ENCODE data around the gene LRTM2.

The LRTM2 gene

DNA sequence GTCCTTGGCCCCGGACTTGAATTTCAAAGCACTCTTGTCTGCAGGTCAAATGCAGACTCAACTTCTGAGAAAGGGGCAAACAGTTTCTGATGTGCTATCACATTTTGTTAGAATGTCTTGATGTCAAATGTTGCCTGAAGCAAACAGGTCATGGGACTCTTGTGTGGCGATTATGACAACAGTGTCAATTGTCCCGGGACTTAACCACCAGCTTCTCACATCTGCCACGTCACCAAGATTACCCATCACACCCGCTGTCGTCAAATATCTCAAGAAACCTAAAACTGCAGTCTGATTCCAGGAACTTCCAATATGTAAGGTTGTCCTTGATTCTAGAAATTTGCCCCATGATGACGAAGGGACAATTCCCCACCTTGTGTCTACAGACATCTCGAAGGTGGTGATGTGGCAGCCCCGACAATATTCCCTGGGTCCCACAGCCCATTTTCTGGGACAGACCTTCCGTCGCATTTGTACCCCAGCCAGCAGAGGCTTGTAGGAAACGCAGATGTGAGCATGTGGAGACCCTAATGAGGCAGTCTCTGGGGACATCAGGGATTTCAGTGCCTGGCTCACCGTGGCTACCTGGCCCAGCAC lies 21.3 kb downstream of the LRTM2 start:
- FAIRE-seq = no peak
- DNase-seq (ENCODE audit: insufficient read length) = no peak
- TF ChIP-seq TAF1 (IDR thresholded peaks at IDR 0.05; ENCODE audit: borderline replicate concordance, low read depth, low read length) (no peak), POLR2AphosphoS5 (IDR thresholded peaks at IDR 0.05; ENCODE audit: low read depth, low read length) (no peak), POLR2A (IDR thresholded peaks at IDR 0.05; ENCODE audit: low read depth, low read length) (no peak)

DNA sequence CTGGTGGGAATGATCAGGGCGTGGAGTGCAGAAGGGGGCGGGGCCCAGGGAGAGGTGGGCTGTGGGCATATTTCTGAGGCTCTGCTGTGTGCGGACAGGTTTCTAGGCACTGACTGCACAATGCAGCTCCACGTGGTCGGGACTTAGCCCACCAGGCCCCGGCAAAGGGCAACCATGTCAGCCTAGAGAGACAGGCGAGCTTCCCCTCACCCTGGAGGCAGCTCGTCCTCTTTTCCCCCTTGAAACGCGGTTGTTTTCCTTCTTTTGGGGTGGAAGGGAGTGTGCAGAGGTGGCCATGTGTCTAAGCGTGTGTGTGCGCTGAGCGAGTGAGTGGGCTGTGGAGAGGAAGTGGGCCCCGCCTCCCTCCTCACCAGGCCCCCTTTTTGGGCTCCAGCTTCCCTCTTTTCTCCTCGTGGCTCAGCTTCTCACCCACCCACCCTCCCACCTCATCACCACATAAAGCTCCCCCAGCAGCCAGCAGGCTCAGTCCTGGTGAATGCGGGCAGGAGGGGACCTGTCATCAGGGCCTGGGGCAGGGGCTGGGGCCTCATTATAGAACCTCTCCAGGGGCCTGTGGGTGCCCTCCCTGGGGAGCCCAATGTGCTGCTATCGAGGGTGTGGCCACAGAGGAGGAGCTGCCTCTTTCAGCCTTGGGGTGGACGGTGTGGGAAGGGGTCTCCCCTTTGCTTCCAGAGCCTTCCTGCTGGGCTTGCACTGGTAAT lies 22.0 kb downstream of the LRTM2 start:
- no peak for TF ChIP-seq TAF1 (IDR thresholded peaks at IDR 0.05; ENCODE audit: borderline replicate concordance, low read depth, low read length)
- no peak for TF ChIP-seq POLR2AphosphoS5 (IDR thresholded peaks at IDR 0.05; ENCODE audit: low read depth, low read length)
- TF ChIP-seq POLR2A (IDR thresholded peaks at IDR 0.05; ENCODE audit: low read depth, low read length) = no peak
- no peak for DNase-seq (ENCODE audit: insufficient read length)
- no peak for FAIRE-seq

DNA sequence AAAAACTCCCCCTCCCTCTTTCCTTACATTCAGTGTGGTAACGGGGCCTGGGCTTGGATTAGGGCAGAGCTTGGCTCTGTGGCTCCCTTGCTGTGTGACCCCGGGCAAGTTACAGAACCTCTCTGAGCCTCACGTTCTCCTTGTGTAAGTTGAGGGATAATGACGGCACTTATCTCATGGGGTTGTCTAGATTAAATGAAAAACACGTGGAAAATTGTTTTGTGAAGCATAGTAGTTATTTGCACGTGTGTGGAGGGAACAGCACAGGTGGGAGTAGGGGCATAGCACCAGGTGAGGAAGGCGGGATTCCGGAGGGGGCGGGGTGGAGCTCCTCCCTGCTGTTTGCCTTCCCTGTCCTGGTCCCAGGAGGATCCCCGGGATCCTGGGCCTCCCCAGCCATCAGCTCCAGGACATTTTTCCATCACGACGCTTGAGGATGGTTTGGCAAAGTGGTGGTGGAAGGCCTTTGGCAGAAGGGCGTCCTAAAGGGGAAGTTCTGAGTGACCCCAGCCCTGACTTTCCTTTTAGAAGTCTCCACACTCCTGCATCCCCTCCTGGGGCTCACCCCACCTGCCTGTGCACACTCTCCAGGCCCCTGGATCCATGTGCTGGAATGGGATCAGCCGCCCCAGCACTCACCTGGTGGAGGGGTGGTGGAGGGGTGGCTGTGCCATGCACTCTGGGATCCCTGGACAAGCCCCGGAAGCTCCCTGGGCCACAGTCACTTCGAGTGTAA lies 22.7 kb downstream of the LRTM2 start:
- DNase-seq (ENCODE audit: insufficient read length) (no peak), FAIRE-seq (no peak)

DNA sequence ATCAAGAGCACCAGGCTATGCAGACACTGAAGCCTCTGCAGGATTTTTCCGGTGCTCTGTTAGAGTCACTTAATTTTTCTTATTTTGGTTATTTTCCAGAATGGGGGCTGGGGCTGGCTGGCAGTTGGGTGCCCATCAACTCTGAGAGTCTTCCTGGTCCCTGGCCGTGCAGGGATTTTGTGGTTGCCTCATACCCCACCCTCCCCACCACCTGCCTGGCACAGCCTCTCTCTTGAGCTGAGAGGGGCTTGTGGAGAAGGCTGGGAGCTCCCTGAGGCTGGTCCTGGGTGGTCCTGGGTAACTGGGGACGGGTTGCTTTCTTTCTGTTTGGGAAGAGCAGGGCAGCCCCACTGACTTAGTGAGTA lies 23.3 kb downstream of the LRTM2 start:
- FAIRE-seq = no peak
- no peak for TF ChIP-seq POLR2A (IDR thresholded peaks at IDR 0.05; ENCODE audit: low read depth, low read length)
- TF ChIP-seq POLR2AphosphoS5 (IDR thresholded peaks at IDR 0.05; ENCODE audit: low read depth, low read length) = no peak
- no peak for TF ChIP-seq TAF1 (IDR thresholded peaks at IDR 0.05; ENCODE audit: borderline replicate concordance, low read depth, low read length)
- no peak for DNase-seq (ENCODE audit: insufficient read length)

More for the DNA sequence above, 22.7 kb downstream of the LRTM2 start:
- TF ChIP-seq POLR2A (IDR thresholded peaks at IDR 0.05; ENCODE audit: low read depth, low read length) (no peak), TAF1 (IDR thresholded peaks at IDR 0.05; ENCODE audit: borderline replicate concordance, low read depth, low read length) (no peak), POLR2AphosphoS5 (IDR thresholded peaks at IDR 0.05; ENCODE audit: low read depth, low read length) (no peak)

DNA sequence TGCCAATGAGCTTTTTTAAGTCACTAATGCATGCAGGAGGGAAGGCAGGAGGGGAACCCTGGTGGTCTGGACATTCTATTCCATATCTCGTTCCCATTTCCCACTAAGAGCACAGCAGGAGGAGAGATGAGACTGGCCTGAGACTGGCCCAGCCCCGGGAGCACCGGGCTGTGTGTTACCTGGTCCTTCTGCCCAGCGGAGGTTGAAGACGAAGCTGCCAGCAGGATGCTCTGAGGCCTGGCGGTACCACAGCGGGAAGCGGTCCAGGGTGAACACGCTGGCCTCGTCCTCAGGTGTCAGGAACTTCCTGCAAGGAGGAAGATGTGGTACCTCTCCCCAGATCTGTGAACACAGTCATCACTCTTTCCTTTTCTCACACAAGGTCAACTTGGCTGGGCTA lies 23.9 kb downstream of the LRTM2 start:
- DNase-seq (ENCODE audit: insufficient read length) (no peak), FAIRE-seq (no peak)
- TF ChIP-seq POLR2A (IDR thresholded peaks at IDR 0.05; ENCODE audit: low read depth, low read length) (no peak), POLR2AphosphoS5 (IDR thresholded peaks at IDR 0.05; ENCODE audit: low read depth, low read length) (no peak), TAF1 (IDR thresholded peaks at IDR 0.05; ENCODE audit: borderline replicate concordance, low read depth, low read length) (no peak)

DNA sequence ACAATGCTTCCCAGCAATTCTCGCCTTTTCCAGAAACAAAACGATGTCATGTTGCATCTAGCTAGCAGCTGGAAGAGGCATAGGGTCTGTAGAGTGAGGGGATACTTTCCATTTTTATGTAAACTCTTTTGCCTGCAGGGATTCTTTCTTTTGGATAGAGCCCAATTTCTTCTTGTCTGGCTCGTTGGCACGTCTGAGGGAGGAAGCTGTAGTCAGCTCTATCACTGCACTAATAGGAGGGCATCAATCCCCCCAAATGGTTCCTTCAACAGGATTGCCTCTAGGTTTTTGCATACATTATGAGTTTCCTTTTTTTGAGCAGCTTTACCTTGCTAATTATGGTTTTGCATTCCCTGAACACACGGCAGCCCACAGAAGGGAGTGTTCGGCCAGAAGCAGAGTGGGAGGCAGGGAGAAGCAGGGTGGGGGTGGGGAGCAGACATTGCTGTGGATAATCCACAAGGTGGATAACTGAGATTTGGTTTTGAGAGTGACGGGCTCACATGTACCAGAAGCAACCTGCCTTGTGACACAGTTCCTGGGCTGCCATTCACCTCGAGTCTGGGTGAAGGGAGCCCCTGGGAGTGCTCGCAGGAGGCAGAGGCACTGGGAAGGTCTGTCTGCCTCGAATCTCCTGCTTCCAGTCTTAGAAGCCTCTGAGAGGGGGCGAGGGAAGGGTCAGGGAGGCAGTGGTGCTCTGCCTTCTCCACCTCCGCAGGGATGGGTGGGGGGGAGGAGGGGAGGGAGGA lies 24.5 kb downstream of the LRTM2 start:
- TF ChIP-seq POLR2A (IDR thresholded peaks at IDR 0.05; ENCODE audit: low read depth, low read length) (no peak), POLR2AphosphoS5 (IDR thresholded peaks at IDR 0.05; ENCODE audit: low read depth, low read length) (no peak), TAF1 (IDR thresholded peaks at IDR 0.05; ENCODE audit: borderline replicate concordance, low read depth, low read length) (no peak)

DNA sequence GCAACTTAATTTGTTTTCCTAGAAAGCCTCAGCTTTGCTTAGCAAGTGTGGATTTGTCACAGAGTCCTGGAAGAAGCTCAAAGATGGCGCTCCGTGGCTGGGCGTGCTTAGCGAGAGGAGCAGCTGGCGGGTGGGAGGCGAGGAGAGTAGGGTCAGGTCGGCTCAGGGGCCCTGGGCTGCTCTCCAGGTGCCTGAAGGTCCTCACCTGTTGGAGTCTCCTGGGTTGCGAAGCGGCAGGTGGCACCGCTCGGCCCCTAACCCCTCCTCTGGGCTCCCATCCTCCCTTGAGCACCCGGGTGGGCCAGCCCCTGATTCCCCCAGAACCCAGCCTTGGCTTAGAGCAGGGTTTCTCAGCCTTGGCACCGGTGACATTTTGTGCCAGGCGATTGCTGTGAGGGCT lies 25.1 kb downstream of the LRTM2 start:
- FAIRE-seq (no peak), DNase-seq (ENCODE audit: insufficient read length) (no peak)
- TF ChIP-seq POLR2A (IDR thresholded peaks at IDR 0.05; ENCODE audit: low read depth, low read length) = no peak
- TF ChIP-seq TAF1 (IDR thresholded peaks at IDR 0.05; ENCODE audit: borderline replicate concordance, low read depth, low read length) = no peak
- no peak for TF ChIP-seq POLR2AphosphoS5 (IDR thresholded peaks at IDR 0.05; ENCODE audit: low read depth, low read length)

More for the DNA sequence above, 24.5 kb downstream of the LRTM2 start:
- FAIRE-seq = no peak
- no peak for DNase-seq (ENCODE audit: insufficient read length)

DNA sequence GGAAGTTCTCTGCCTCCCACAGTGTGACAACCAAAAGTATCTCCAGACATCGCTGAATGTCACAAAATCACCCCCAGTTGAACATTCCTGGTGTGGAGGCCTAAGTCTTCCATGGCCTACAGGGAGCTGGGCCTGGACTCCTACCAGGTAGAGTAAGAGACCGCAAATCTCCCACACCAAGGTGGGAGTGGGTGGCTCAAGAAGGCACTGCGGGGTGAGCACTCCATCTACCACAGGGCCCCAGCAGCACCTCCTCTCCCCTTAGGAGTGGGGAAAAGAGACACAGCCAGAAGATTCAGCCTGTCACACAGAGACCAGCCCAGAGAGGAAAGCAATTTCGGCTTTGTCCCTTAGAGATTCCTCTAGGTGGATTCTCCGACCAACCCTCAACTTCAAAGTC lies 25.5 kb downstream of the LRTM2 start:
- DNase-seq (ENCODE audit: insufficient read length) (no peak), FAIRE-seq (no peak)
- TF ChIP-seq TAF1 (IDR thresholded peaks at IDR 0.05; ENCODE audit: borderline replicate concordance, low read depth, low read length) = no peak
- no peak for TF ChIP-seq POLR2A (IDR thresholded peaks at IDR 0.05; ENCODE audit: low read depth, low read length)
- no peak for TF ChIP-seq POLR2AphosphoS5 (IDR thresholded peaks at IDR 0.05; ENCODE audit: low read depth, low read length)

DNA sequence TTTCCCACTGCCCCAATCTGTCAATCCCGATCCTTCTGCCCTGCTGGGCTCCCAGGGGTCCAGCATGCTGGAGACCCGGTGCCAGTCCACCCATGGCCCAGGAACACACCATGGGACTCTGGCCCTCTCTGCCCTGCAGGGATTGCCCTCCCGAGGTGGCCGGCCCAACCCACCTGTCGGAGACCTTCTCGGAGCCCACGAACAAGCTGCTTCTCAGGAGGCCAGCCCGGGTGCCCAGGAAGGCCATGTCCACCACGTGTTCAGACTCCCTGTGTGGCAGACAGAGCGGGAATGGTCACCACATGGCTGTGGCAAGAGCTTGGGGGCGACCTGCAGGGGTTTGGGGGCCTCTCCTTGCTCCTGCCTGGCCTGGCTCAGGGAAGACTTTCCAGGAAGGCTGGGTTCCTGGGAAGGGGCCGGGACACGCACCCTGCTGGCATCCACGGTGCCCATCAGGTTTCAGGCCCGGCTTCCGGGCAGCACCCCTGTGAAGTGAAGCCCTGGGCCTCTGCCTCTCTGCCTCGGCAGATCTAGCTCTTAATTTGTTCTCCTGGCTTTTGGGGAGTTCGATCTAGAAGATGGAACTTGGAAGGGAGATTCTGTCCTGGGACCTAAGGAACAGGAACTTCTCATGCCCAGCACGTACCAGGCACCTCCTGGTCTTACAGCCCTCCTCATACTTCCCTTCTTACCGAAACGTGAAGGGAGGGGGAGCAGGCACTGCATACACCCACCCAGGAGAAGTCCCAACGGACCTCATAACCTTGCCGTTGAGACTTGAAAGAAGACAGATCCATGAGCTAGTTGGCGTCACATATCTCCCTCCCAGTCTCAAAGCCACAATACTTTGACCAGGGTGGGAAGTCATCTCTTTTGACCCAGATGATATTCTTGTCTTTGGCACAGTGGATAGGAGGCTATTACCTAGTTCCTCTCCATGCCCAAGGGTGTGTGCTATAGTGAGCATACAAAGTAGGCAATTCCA lies 26.3 kb downstream of the LRTM2 start:
- TF ChIP-seq TAF1 (IDR thresholded peaks at IDR 0.05; ENCODE audit: borderline replicate concordance, low read depth, low read length) = no peak
- no peak for TF ChIP-seq POLR2A (IDR thresholded peaks at IDR 0.05; ENCODE audit: low read depth, low read length)
- TF ChIP-seq POLR2AphosphoS5 (IDR thresholded peaks at IDR 0.05; ENCODE audit: low read depth, low read length) = no peak
- no peak for FAIRE-seq
- DNase-seq (ENCODE audit: insufficient read length) = no peak

DNA sequence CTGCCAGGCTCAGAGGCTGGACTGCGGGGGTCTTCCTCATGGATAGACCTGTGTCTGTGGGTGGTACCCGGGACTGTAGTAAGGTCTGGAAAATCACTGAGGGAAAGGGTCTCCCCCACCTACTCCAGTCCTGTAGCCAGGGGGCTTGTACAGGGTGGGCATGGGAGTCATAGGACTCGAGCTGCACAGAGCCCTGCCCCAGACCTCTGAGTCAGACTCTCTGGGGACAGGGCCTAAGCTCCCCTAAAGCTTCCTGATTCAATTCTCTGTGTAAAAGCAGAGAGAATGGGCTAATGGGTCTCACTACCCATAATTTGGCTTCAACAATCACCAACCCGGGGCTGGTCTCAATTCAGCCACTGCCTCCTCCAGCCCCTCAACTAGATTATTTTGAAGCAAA lies 27.0 kb downstream of the LRTM2 start:
- TF ChIP-seq POLR2AphosphoS5 (IDR thresholded peaks at IDR 0.05; ENCODE audit: low read depth, low read length) (no peak), TAF1 (IDR thresholded peaks at IDR 0.05; ENCODE audit: borderline replicate concordance, low read depth, low read length) (no peak), POLR2A (IDR thresholded peaks at IDR 0.05; ENCODE audit: low read depth, low read length) (no peak)

More for the DNA sequence above, 27.0 kb downstream of the LRTM2 start:
- no peak for DNase-seq (ENCODE audit: insufficient read length)
- no peak for FAIRE-seq
